Activated T-helper 1 cell treated with anti-CD3 and anti-CD28 coated beads, Interleukin-2, amount 50 U/mL, for 16 hours (primary cell): ENCODE results near the gene KRT84.

Source experiments
- DNase-seq, 2 donors: peaks; one replicate each; pipeline ENCODE4 v3.0.0-alpha.2; 2020; ENCODE audit warnings: low read depth in 1 of 2, low spot score in 1 of 2

The KRT84 gene

DNA sequence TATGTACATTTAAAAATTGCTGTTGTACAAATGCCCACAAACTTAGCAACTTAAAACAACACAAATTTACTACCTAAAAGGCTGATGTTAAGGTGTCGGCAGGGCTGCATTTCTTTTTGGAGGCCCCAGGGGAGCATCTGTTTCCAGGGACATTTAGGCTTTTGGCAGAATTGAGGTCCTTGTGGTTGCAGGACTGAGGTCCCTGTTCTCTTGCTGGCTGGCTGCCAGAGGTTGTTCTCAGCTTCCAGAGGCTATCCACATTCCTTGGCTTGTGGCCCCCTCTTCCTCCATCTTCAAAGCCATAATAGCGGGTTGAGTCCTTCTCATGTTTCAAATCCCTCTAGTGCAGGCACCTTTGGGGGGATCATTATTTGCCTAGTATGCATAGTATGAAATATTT is 41.9 kb downstream of the KRT84 start:
- DNase-seq, result no peak

DNA sequence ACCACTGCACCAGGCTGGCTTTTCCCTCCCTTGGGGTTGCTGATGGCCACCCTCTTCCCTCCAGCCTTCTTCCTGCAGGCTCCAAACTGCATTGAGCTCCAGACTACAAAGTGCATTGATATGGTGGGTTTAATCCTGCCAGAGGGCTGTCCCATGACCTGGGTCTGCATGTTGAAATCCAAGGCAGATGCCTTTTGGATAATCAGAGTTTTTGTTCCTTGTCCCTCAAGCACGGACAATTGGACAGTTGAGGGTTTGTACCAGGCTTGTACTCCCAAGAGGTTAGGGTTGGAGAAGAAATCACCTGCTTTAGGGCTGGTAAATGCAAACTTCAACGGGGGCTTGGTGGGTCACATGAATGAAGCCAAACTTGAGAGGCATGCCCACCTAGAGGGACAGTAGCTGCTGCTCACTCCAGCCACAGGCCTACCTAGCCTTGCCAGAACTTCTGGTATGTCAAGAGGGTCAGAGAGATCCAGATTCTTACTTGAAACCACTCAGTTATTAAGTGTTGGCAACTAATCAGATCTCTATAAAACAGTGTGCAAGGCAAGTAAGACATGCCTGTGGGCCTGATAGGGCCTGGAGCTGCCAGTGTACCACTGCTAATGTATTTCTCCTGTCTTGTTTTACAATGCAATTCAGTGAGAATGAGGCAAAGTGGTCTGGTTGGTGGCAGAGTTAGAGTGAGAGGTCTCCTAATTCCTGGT is 42.5 kb downstream of the KRT84 start:
- DNase-seq, result no peak

DNA sequence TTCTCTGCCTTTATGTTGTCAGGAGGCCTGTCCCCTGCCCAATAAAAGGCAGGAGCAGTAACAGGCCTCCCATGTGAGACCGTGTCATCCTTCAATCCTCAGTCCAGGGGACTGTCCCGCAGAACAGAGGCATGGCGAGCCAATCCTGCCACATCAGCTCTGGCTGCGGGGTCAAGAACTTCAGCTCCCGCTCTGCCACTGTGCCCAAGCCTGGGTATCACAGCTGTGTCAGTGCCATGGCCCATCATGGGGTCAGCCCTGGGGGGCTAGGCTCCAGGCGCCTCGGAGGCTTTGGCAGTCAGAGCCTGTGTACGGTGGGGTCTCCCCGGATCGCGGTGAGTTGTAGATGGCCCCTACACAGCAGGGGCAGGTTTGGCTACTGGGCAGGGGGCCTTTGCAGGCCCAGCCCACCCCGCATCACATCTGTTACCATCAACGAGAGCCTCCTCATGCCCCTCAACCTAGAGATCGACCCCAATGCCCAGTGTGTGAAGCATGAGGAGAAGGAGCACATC is 44.3 kb downstream of the KRT84 start:
- DNase-seq, result no peak

DNA sequence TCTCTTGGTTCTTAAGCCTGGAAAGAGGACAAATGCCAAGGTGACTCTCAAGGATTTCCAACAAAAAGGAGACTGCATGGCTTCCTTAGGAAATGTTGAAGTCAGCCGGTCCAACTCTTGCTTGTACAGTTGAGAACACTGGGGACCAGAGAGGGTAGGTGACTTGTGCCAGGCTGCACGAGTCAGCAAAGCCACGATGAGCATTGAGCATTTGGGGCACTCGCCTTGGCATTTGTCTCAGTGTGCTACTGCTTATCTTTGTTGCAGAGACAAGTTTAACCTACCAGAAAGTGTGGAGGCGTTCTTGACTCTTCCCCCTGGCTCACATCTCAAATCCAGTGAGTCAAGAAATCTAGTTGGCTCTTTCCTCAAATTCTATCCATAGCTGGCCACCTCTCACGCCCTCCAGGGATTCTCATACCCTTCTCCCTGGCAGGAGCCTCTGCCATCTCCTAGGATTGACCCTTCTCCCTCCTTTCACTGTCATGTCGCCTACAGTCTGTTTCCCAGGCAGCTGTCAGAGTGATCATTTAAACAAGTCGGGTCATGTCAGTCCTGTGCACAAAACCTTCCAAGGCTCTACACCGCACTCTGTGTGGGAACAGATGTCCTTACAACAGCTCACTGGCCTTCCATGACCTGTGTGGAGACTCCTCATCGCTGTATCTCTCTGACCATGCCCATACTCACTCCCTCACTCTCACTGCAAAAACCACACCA is 47.1 kb downstream of the KRT84 start:
- no peak for DNase-seq

DNA sequence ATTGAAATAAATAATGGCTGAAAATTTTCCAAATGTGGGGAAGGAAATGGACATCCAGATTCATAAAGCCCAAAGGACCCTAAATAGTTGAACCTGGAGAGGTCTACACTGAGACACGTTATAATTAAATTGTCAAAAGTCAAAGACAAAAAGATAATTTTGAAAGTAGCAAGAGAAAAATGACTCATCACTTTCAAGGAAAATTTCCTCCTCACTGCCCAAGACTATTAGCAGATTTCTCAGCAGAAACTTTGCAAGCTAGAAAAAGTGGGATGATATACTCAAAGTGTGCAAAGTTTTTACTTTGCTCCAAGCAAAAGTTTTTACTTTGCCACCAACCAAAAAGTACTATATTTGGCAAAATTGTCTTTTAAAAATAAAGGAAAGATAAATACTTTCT is 48.4 kb downstream of the KRT84 start:
- DNase-seq, result no peak

DNA sequence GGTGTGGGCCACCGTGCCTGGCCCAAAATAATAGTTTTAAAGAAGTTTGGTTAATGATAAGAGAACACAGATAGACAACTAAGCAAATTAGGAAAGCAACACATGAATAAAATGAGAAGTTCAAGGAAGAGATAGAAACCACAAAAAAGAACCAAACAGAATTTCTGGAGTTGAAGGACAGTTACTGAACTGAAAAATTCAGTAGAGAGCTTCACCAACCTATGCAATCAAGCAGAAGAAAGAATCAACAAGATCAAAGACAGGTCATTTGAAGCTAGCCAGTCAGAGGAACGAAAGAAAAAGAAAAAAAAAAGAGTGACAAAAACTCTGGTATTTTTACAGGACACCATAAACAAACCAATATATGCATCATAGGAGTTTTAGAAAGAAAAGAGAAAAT is 48.8 kb downstream of the KRT84 start:
- DNase-seq, result no peak

DNA sequence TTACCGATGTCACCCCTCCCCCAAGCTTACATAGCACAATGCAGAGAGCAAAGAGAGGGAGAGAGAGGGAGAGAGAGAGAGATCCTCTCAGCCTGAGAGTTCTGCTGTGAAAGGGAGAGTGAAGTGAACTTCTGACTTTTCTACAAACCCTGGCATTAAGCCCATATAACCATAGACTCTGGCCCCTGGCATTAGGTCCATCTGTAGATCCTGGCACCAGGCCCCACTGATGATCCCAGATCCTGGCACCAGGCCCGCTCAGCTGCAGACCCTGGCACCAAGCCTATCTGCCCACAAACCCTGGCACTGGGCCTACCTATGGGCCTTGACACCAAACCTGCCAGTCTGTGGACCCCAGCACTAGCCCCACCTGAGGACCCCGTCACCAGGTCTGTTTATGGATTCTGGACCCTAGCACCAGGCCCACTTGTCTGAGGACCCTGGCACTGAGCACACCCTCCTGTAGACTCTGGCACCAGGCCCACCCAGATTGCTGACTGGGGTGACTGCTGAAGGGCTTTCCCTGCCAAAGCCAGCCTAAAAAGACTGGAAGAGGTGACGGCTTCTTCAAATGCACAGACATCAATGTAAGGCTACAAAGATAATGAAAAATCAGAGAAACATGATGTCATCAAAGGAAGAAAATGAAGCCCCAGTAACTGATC is 49.7 kb downstream of the KRT84 start:
- no peak for DNase-seq

DNA sequence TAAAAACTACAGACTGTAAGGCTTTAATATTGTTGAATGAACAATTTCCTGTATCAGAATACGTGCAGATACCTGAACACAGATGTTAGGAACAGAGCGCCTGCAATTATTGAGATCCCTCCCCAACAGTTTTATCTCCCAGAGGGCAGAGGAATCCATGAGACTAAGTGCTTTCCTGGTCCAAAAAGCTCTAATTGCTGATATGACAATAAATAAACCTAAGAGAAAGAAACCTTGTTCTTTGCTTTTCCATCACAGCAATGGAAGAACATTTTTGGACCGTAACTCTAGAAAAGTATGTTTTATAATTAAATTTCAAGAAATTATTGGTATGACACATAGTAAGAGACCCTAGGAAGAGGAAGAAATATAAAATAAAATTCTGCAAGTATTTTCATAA is 51.3 kb downstream of the KRT84 start:
- DNase-seq, result no peak

DNA sequence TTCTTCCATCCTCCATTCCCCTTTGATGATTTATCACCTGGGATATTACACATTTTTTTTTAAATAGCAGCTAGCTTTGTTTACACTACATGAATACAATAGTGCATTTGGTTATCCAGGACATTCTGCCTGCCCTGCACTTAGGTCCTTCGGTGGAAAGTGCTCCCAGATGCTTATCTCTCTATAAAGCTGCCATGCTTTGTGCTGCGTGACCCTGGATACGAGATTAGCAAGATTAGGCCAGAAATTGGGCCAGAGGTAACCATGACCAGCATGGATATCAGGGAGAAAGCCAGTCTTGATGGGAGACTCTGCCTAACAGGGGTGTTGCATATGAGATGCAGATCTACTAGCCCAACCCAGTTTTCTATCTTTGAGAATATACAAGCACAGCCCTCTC is 52.1 kb downstream of the KRT84 start:
- no peak for DNase-seq

DNA sequence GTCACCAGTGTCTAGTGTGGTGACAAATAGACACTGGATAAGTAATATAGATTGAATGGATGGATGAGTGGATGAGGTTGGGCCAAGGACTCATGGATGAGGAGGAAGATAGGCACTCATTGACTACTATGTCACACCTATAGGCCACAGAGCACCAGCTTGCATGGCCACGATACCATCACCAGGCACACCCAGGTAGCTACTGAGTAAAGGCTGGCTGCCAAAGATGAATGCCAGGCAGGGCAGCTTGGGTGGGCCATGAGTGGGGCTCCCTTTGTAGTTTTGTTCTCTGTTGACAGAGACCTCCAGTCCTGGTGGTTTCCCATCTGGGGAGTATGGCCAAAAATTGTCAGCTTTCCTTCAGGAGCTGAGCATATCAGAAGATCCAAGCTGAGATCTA is 53.1 kb downstream of the KRT84 start:
- DNase-seq, result no peak

DNA sequence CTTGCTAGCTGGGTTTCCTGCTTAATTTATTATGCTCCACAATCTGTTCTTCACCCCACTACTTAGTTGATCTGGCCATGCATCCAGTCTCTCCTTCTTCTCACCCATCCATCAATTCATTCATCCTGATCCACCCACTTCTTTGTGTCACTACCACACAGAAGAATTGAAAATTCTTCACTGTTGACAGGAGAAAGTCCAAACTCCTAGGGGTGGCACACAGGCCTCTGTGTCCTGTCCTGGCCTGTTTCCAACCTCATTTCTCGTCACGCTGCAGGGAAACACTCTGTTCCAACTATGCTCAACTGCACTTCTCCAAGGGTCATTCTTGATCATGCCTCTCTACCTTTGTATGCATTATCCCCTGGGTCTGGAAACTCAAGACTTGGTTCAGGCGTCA is 53.6 kb downstream of the KRT84 start:
- DNase-seq, result no peak

DNA sequence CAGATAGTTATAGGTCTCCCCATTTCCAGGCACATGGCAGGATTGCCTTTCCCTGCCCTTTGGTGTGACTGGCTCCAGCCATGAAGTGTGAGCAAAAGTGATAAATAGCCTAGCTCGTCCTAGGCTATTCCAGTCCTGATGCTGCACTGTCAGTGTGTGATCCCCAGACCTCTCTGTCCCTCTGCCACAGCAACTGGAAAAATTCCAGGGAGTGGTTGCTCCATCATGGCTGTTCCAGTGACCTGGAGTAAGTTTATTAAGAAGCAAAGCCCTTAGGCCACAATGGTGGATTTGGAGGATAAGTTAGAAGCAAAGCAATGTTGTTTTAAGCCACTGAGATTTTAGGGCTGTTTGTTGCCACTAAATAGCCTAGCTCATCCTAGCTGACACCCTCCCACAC is 54.4 kb downstream of the KRT84 start:
- no peak for DNase-seq

DNA sequence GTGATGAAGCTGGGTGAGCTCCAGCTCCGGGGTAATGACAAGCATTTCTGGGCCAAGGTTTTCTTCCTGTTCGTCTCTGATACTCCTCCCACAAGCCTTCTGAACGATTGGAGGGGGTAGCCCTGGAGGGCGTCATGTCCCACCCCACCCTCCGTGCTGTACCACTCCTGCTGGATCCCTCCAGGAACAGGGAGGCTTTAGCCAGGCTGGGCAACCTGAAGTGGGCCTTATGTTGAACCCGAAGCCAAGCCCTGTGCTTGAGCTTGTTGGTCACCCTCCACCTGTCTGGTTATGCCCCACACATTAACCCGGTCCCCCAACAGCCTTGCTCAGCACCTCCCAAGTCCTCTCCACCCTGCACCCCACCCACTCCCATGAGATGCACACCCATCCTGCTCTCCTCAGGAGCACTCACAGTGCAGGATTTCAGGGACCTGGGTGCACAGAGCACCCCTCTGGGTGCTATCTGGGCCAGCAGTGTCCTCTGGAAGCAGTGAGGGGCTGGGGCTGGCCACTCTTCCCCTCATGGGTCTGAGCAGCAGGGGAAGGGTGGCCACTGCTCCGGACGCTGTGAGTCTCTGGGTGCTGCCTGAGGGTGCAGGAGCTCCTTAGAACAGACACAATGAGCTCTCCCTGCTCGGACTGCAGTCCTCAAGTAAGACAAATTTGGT is 57.5 kb downstream of the KRT84 start:
- DNase-seq, result no peak
